Ishikawa (cell line): ENCODE results near the gene TBX1.

Source experiments
- CEBPB ChIP-seq: IDR thresholded peaks from 2 replicates; pipeline ENCODE4 v1.6.1; 2012
- CREB1 ChIP-seq: IDR thresholded peaks from 2 replicates; pipeline ENCODE4 v1.6.1; 2012; ENCODE audit warnings: low read depth
- EGR1 ChIP-seq: IDR thresholded peaks from 2 replicates; pipeline ENCODE4 v1.6.1; 2012
- EP300 ChIP-seq: IDR thresholded peaks from 2 replicates; pipeline ENCODE4 v1.6.1; 2012; ENCODE audit warnings: borderline replicate concordance
- FOXM1 ChIP-seq: IDR thresholded peaks from 2 replicates; pipeline ENCODE4 v1.6.1; 2012; ENCODE audit warnings: low read depth, borderline replicate concordance
- NFIC ChIP-seq: IDR thresholded peaks from 2 replicates; pipeline ENCODE4 v1.6.1; 2012
- RAD21 ChIP-seq: IDR thresholded peaks from 2 replicates; pipeline ENCODE4 v1.6.1; 2012; ENCODE audit warnings: low read depth
- TAF1 ChIP-seq: IDR thresholded peaks from 2 replicates; pipeline ENCODE4 v1.6.1; 2012; ENCODE audit warnings: low read depth, mild to moderate bottlenecking
- TCF12 ChIP-seq: IDR thresholded peaks from 2 replicates; pipeline ENCODE4 v1.6.1; 2012; ENCODE audit warnings: low read depth
- TEAD4 ChIP-seq: IDR thresholded peaks from 2 replicates; pipeline ENCODE4 v1.6.1; 2012
- YY1 ChIP-seq: IDR thresholded peaks from 2 replicates; pipeline ENCODE4 v1.6.1; 2012; ENCODE audit warnings: low read depth
- ZBTB7A ChIP-seq: IDR thresholded peaks from 2 replicates; pipeline ENCODE4 v1.6.1; 2012; ENCODE audit warnings: low read depth
- TF ChIP-seq, protein P1 (sequence below): IDR thresholded peaks from 2 replicates; pipeline ENCODE4 v1.6.1; 2012; ENCODE audit warnings: low read depth, mild to moderate bottlenecking
- TF ChIP-seq, protein P2 (sequence below): IDR thresholded peaks from 2 replicates; pipeline ENCODE4 v1.6.1; 2012
- TF ChIP-seq, protein P3 (sequence below): IDR thresholded peaks from 2 replicates; pipeline ENCODE4 v1.6.1; 2012

The TBX1 gene

DNA sequence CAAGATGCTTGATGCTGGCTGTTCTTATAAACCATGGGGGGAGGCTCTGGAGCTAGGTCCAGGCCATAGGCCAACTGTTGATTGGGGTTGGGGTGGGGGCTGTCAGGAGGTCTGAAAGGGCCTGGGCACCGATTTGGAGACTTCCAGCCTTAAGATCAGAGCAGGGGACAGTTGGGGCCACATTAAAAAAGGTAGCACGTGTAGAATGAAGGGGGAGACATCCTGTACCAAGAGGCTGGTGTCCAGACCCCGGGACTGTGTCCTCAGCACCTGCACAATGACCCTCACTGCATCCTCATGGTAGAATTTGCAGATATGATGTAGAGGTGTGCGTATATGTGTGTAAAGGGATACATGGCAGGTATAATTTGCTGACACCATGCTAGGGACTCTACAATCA, 12.4 kb upstream of the TBX1 start:
- no peak for TF ChIP-seq CREB1
- TF ChIP-seq EP300: no peak
- no peak for TF ChIP-seq FOXM1
- TF ChIP-seq TEAD4: no peak
- TF ChIP-seq TAF1: no peak
- TF ChIP-seq EGR1: no peak
- TF ChIP-seq, protein P1, sequence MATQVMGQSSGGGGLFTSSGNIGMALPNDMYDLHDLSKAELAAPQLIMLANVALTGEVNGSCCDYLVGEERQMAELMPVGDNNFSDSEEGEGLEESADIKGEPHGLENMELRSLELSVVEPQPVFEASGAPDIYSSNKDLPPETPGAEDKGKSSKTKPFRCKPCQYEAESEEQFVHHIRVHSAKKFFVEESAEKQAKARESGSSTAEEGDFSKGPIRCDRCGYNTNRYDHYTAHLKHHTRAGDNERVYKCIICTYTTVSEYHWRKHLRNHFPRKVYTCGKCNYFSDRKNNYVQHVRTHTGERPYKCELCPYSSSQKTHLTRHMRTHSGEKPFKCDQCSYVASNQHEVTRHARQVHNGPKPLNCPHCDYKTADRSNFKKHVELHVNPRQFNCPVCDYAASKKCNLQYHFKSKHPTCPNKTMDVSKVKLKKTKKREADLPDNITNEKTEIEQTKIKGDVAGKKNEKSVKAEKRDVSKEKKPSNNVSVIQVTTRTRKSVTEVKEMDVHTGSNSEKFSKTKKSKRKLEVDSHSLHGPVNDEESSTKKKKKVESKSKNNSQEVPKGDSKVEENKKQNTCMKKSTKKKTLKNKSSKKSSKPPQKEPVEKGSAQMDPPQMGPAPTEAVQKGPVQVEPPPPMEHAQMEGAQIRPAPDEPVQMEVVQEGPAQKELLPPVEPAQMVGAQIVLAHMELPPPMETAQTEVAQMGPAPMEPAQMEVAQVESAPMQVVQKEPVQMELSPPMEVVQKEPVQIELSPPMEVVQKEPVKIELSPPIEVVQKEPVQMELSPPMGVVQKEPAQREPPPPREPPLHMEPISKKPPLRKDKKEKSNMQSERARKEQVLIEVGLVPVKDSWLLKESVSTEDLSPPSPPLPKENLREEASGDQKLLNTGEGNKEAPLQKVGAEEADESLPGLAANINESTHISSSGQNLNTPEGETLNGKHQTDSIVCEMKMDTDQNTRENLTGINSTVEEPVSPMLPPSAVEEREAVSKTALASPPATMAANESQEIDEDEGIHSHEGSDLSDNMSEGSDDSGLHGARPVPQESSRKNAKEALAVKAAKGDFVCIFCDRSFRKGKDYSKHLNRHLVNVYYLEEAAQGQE: no peak
- TF ChIP-seq YY1: no peak
- TF ChIP-seq, protein P2, sequence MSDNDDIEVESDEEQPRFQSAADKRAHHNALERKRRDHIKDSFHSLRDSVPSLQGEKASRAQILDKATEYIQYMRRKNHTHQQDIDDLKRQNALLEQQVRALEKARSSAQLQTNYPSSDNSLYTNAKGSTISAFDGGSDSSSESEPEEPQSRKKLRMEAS: no peak
- no peak for TF ChIP-seq CEBPB
- TF ChIP-seq RAD21: no peak
- TF ChIP-seq TCF12: no peak
- no peak for TF ChIP-seq ZBTB7A
- TF ChIP-seq NFIC: no peak
- TF ChIP-seq, protein P3, sequence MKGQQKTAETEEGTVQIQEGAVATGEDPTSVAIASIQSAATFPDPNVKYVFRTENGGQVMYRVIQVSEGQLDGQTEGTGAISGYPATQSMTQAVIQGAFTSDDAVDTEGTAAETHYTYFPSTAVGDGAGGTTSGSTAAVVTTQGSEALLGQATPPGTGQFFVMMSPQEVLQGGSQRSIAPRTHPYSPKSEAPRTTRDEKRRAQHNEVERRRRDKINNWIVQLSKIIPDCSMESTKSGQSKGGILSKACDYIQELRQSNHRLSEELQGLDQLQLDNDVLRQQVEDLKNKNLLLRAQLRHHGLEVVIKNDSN: no peak

DNA sequence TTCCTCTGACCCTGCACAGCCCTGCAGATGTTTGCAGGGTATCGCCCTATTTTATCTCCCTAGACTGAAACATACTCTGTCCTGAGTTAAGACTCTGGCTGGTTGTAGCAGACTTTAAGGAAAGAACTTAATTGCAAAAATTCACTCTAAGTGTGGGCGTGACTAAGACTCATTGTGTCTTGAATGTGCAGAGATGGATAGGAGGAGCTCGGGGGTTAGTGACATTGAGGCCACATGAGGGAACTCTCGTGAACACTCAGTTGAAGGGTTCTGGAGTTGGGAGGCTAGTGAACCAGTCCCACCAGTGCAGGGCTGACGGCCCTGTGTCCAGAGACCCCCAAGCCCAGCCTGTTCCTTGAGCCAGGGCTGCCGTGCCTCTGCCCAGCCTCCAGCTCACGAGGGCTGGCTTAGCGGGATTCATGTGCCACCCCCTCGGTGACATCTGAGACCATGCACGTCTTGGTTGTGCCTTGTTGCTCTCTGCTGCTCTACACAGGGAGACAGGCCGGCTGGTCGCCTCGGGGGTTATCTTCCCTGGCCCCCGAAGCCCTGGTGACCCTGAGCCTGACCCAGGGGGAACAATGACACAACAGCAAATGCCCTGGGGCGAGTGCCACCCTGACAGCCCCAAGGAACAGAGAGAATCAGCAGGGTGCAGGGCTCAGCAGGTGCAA, 11.4 kb upstream of the TBX1 start:
- no peak for TF ChIP-seq ZBTB7A
- TF ChIP-seq RAD21: no peak
- TF ChIP-seq NFIC: no peak
- TF ChIP-seq TAF1: no peak
- TF ChIP-seq, protein P3: no peak
- no peak for TF ChIP-seq EGR1
- TF ChIP-seq, protein P2: no peak
- TF ChIP-seq EP300: no peak
- no peak for TF ChIP-seq FOXM1
- no peak for TF ChIP-seq CREB1
- TF ChIP-seq TEAD4: no peak
- TF ChIP-seq CEBPB: no peak
- no peak for TF ChIP-seq YY1
- TF ChIP-seq, protein P1: no peak
- no peak for TF ChIP-seq TCF12

DNA sequence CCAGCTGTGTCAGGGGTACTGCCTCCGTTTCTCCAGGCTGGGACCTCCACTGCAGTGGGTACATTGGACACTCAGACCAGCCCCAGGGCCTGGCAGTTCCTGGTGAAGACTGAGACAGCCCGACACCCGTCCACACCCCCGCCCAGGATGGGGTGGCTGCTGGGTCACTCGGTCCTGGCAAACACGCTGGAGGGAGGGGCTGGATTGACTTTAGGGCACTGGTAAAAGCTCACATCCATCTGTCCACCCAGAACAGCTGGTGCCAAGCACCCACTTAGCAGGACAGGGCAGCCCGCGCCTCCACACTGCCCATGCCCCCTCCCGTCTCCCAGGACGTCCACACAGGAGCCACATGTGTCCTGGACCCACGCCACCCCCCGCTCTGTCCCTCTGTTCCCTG, 10.7 kb upstream of the TBX1 start:
- no peak for TF ChIP-seq EGR1
- no peak for TF ChIP-seq TEAD4
- TF ChIP-seq TAF1: no peak

DNA sequence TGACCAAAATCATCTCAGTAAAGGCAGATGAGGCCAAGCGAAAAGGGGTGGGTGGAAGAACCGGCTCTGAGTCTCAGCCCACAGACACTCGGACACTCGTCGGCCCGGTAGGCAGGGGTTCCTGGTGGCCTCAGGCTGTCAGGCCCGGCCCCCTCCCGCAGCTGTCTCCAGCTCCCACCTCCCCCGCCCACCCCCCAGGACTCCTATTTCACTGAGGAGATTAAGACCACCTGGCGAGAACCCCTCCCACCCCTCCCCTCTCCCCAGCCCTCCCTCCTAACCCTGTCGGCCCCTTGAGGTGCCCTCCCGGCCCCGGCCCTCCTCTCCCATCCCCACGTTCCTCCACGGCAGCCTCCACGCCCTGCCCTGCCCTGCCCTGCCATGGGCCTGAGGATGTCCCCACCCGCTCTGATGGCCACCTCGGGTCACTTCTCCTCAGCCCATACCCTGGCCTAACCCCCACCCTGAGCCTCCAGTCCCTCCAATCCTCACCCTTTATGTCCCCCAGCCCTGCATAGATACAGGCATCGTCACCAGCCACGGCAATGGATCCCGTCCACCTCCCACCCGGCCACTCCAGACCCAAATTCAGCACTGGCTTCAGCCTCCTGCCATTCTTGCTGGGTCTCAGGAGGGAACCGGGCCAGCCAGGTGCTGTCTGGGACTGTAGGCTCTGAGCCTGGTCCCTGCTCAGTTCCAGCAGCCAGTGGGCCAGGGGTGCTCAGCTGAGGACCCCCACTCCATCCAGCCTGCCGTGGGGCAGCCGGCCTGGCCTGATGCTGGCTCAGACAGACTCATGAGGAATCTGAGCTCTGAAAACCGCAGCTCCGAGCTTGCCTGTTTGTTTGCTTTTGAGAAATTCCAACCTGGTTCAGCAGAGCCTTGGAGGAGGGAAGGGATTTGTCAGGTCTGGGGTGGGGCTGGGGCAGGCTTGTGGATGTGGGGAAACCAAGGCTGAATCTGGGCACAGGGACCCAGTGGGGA, 9.8 kb upstream of the TBX1 start:
- no peak for TF ChIP-seq ZBTB7A

DNA sequence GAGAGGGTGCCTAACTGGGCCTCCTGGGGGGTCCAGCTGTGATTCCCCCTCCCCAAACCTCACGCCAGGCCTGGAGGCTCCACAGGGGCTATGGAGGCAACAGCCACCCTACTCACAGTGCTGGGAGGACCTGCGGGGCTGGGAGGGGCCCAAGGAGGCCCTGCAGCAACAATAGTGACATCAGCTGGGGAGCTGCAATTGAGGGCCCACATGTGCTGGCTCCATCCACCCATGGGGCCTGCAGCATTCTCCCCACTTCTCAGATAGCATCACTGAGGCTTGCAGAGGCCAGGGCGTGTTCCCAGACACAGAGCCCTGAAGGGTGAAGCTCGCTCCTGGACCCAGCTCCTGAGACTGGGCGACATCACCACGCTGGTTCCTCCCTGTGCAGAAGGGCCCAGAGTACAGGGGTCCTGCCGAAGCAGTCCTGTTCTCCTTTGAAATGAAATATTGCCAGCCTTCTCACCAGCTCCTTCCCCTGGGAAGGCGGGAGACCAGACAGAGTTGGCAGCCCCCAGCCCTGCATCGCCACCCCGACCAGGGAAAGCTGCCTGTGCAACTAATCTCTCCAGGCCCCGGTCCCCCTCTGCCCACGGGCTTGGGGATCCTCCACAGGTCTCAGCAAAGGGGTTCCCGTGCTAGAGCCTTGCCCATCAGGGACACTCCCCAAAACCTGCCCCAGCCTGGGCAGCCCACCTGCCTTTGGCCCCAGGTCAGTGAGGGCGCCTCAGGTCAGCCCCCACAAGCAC, 8.9 kb upstream of the TBX1 start:
- TF ChIP-seq FOXM1: no peak
